22Rv1 (cell line): Measurements from ENCODE around the gene C10orf53.

Experiments
- H3K27ac ChIP-seq: fragments of 450-650 bp; 2 replicates; pipeline ENCODE4 v1.5.1; 2017
- CTCF ChIP-seq: fragments of 450-650 bp; IDR thresholded peaks from 2 replicates; pipeline ENCODE4 v1.5.1; 2017; ENCODE audit warnings: mild to moderate bottlenecking
- ZFX ChIP-seq: fragments of 450-650 bp; IDR thresholded peaks from 2 replicates; pipeline ENCODE4 v1.6.1; 2017; ENCODE audit warnings: antibody characterized with exemption, borderline replicate concordance

C10orf53 gene

GRCh38 chr10:49735161-49735560 lies 55.7 kb downstream of the C10orf53 start:
- no peak for TF ChIP-seq CTCF
- H3K27ac ChIP-seq = no peak overlapping the region

- H3K27ac ChIP-seq = no peak overlapping the region
- TF ChIP-seq ZFX (no peak), CTCF (no peak)
Measured at GRCh38 chr10:49735848-49736563, 56.6 kb downstream of the C10orf53 start.

DNA sequence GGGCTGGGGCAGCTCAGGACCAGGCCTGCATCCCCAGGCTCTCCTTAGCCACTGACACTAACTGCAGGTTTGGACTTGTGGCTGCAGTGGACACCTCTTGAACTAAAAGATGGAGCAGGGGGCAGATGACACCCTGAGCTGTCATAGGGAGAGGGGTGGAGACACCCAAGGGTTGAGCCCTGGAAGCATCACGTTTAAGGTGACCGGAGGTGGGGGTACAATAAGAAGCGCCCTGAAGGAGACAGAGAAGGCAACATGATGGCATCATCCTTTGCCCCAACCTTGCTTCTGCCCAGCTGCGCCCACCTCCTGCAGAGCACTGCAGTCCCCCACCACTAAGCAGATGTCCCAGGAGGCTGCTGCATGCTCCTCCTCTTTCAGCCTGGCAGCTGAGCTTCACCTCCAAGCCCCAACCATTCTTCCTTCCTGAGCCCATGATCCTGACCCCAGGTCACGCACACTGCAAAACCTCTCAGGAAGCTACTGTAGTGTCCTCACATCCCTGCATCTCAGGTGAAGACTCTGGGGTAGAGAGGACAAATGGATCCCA lies 57.2 kb downstream of the C10orf53 start:
- TF ChIP-seq ZFX (no peak), CTCF (no peak)
- no peak overlapping the region for H3K27ac ChIP-seq

DNA sequence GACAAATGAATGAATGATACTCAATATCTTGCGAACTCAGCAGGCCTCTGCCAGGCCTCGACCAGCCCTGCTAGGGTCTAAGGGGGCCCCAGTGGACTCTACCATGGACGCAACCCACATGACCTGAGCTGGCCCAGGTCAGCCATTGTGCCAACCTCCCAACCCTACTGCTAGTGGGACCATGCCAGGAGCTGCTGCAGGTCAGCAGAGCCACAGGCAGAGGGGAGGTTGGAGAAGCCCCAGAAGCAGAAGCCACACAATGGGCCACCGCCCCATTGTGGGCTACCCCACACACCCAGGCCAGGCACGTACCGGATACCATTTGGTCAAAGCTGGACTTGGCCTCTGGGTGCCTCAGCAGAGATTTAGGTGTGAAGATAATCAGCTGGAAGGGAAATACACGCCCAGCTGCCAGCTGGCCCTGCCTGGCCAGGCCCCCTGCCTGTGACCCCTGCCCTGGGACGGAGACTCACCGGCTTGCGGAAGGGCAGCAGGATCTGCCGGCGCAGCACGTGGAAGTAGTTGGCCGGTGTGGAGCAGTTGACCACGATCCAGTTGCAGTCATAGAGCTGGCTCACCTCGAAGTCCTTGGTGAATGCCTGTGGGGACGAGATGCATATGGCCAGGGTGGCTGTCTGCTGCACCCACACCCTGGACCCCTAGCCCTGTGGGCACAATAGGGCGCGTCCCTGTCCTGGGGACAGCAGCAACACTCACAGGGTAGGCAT lies 58.2 kb downstream of the C10orf53 start:
- no peak overlapping the region for H3K27ac ChIP-seq
- TF ChIP-seq ZFX = no peak
- no peak for TF ChIP-seq CTCF

- no peak overlapping the region for H3K27ac ChIP-seq
- TF ChIP-seq CTCF (no peak), ZFX (no peak)
Measured at GRCh38 chr10:49738616-49739360, 59.3 kb downstream of the C10orf53 start.

GRCh38 chr10:49739426-49739825 lies 60.0 kb downstream of the C10orf53 start:
- TF ChIP-seq ZFX = no peak
- no peak for TF ChIP-seq CTCF
- H3K27ac ChIP-seq = no peak overlapping the region
